ENCODE data around the gene ALDH3B2. TPM values are rescaled to one million over a fixed set of nuclear protein-coding genes. Genes with fewer than 3 reads are reported as not detected.

ALDH3B2 gene
- total and polyA plus RNA-seq, 2 of the 8 experiments (the other 6 are each of a cell fraction or from before 2014, with no cell fraction given): not detected

DNA sequence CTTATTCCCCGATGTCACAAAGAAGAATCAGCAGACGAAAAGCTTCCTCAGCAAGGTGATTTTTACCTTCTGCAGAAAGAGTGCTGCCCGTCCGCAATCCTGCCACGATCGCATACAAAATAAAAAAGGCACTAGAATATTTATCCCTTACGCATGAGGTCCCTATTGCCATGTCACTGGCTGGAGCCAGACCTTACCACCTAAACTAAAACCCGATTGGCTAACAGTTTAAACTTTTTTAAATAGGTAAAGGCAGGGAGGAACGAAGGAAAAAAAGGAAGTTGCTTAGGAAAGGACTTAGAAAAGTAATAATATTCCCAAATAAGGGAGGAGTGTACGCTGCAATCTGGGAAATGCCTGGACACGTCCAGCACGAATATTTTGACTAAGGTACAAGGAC lies 21.2 kb upstream of the ALDH3B2 start (continued):
- TF ChIP-seq POLR2A (IDR thresholded peaks at IDR 0.05; ENCODE audit: control extremely low read depth in 1 of 2, low read depth in 2 of 2, low read length in 2 of 2) (no peak), RXRA (IDR thresholded peaks at IDR 0.05; ENCODE audit: insufficient read depth, low read depth, low read length) (no peak), POU5F1 (IDR thresholded peaks at IDR 0.05; ENCODE audit: low read depth, low read length) (no peak), CBX5 (IDR thresholded peaks at IDR 0.05; ENCODE audit: low read depth, low read length) (no peak), KDM1A (IDR thresholded peaks at IDR 0.05; ENCODE audit: borderline replicate concordance, low read length) (no peak), TCF12 (IDR thresholded peaks at IDR 0.05; ENCODE audit: low read depth, low read length) (no peak)

Data from H1 (cell line).